GM21737 (cell line): ENCODE data around the gene EEF2KMT.

Source experiments
- ATAC-seq: cut with Tn5 transposase; IDR thresholded peaks from one replicate; pipeline ENCODE4 v1.9.1; 2021; ENCODE audit warnings: mild to moderate bottlenecking, moderate library complexity; ENCODE audit not compliant: unreplicated experiment

Gene EEF2KMT

DNA sequence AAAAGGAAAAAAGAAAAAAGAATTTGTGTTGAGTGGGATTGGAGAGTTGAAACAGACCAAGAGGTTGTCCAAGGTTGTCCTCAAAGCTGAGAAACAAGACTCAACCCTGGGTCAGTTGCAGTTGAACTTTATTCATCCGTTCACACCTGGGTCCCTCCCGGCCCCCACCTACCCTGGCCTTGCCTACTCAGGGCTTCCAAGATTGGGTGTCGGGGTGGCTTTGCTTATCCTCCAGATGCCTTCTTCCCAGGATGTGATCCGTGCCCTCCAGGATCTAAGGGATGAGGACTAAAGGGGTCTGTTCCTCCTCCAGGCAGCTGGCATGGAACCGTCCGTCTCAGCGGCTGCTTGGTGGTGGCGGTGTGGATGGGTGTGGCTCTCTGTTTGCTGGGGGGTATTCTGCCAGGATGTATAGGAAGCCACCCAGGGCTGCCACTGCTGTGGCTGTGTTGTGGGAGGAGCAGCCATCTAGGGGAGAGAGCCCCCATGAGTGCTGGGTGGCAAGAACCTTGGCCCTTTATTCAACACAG lies 53.5 kb downstream of the EEF2KMT start:
- no peak for ATAC-seq

DNA sequence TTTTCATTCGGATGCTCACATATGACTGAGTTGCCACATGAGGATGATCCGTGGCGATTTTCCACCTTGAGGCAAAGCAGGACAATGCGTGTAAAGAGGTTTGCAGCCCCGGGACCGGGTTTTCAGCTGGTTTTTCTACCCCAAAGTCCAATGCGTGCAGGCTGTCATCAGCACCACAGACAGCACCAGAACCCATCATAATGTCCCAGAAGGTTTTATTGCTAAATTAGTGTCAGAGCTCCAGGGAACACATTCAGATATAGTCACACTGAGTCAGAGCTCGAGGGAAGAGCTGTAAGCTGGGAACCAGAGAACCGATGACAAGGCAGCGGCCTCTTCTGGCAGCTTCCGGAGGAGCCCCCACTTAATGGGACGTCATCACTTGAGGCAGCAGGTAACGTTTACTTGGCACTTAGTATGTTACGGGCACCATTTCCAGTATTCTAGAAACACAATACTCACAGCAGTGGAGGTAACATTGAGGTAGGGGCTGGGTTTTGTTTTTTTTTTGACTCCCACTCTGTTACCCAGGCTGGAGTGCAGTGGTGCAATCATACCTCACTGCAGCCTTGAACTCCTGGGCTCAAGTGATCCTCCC lies 54.9 kb downstream of the EEF2KMT start:
- ATAC-seq = no peak

DNA sequence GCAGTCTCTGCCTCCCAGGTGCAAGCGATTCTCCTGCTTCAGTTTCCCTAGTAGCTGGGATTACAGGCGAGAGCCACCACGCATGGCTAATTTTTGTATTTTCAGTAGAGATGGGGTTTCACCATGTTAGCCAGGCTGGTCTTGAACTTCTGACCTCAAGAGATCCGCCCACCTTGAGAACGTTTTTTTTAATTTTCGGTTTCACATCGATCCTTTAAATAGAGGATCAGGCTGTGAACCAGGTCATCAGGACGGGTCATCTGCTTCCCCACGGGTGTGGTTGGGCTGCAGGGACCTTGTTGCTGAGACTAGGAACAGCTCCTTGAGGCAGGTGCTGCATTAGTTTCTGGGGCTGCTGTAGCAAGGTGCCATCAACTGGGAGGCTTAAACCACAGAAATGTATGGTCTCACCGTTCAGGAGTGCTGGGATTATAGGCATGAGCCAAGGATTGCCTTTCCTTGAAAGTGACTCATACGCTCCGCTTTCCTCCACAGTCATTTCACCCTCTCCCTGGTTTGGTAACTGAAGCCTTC lies 55.9 kb downstream of the EEF2KMT start:
- ATAC-seq = no peak

DNA sequence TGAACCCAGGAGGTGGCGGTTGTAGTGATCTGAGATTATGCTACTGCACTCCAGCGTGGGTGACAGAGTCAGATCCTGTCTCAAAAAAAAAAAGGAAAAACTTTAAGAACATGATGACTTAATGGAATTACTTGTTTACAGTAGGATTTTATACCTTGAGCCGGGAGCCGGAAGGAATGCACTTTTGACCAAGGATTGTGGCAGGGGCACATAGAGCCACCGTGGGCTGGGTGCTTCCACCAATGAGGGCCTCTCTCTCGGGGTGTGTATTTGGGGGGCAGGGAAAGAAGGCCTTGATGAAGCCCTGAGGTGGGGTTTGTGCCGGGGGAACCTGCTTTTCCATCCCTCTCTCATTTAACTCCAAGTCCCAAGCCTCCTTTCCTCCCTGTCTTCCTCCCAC lies 57.1 kb downstream of the EEF2KMT start:
- ATAC-seq = no peak

DNA sequence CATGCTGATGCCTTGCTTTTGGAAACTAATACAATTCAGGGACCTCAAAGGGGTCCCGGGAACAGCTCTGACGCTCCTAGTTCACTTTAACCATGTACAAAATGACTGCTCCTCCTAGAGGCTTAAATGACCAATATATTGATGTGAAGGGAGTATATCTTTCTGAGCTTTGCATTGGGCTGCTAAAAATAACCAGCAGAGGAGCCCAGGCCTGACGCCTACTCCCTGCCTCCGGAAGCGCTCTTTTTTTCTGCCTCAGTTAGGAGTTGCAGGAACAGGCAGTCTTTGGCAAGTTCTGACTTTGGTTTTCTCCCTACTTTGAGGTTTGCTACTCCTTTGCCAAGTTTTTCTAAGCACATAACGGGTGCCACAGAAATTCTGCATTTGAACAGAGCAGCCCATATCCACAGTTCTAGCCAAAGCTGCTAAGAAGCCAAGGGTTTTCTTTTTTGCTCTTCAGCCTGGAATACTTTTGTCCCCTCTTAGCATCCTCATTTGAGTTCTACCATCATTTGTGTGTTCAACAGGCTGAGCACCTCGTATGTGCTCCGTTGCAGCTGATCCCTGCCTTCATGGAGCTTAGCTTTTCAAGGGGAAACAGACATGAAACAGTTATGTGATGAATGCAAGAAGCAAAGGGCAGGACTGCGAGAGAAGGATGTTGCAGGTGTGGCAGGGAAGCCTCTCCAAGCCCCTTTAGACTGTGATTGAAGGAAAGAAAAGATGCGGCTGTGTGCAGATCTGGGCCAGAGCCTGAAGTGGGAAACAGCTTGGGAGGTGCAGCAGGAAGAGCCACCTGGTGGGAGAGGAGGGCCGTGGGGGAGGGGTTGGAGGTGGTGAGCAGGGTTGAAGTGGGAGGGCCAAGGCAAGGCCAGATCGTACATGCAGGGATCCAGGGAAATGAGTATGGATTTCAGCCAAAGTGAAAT lies 61.1 kb downstream of the EEF2KMT start:
- ATAC-seq = no peak

DNA sequence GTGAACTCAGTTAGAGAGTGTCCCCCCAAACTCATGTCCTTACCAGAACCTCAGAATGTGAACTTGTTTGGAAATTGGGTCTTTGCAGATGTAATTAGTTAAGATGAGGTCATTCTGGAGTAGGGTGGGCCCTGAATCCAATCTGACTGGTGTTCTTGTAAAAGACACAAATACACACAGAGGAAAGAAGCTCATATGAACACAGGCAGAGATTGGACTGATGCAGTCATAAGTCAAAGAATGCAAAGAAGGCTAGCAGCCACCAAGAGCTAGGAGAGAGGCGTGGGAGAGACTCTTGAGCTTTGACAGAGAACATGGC lies 61.7 kb downstream of the EEF2KMT start:
- ATAC-seq = no peak
